ENCODE measurements around the gene CREBRF. TPM values are rescaled to one million over a fixed set of nuclear protein-coding genes. Genes with fewer than 3 reads are reported as not detected.

CREBRF gene
- total and polyA plus RNA-seq, 2 donors (not counting 3 experiments of a cell fraction or from before 2014, with no cell fraction given), result 2.7 to 8.8 TPM

DNA sequence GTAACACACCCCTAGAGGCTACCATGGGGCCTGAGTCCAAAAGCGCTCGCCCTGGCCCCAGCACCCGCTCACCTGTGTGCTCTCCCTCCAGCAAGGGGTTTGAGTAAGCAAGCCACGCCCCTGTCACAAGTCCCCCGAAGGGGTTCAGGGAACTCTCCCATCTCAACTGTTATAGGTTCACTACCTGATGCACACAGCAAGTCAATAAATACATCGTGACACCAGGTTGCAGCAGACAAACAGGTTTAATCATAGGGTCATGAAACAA, 8.4 kb upstream of the CREBRF start:
- H3K36me3 ChIP-seq (ENCODE audit: control insufficient read depth in 2 of 2, extremely low read depth in 1 of 2, insufficient read depth in 2 of 2, low read length in 2 of 2), result no peaks in the 10 kb centered on the region
- no peak overlapping the region for H3K4me2 ChIP-seq (ENCODE audit: insufficient read depth, low read length)
- H3K4me3 ChIP-seq (replicated peaks in 1 of 3; ENCODE audit: insufficient read depth in 1 of 3, low read depth in 1 of 3, low read length in 3 of 3), result no peak overlapping the region
- no peaks in the 10 kb centered on the region for H3K79me2 ChIP-seq (ENCODE audit: control insufficient read depth, insufficient read depth, low read length)
- POLR2A ChIA-PET, result no interaction called here
- DNase-seq (ENCODE audit: low read depth, low spot score) (no peak), FAIRE-seq (no peak)
- H3K9ac ChIP-seq (replicated peaks; ENCODE audit: extremely low read depth, insufficient read depth, low read length), result no peak overlapping the region
- TF ChIP-seq GATA2 (IDR thresholded peaks at IDR 0.05; ENCODE audit: insufficient read depth, insufficient read length, low read depth, low read length) (no peak), FOS (IDR thresholded peaks at IDR 0.05; ENCODE audit: borderline replicate concordance, insufficient read depth, low read length) (no peak), JUN (IDR thresholded peaks at IDR 0.05; ENCODE audit: borderline replicate concordance, insufficient read depth, insufficient read length, low read depth) (no peak), MYC (IDR thresholded peaks at IDR 0.05; ENCODE audit: low read depth, low read length) (no peak)
- TF ChIP-seq, protein P1, sequence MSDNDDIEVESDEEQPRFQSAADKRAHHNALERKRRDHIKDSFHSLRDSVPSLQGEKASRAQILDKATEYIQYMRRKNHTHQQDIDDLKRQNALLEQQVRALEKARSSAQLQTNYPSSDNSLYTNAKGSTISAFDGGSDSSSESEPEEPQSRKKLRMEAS (IDR thresholded peaks at IDR 0.05; ENCODE audit: insufficient read depth, insufficient read length), result no peak
- H3K4me1 ChIP-seq (ENCODE audit: control insufficient read depth, extremely low read depth, insufficient read depth, low read length), result peaks cover 10% of the 10 kb centered on the region
- CTCF ChIA-PET, result no interaction called here
- no peak overlapping the region for H2AFZ ChIP-seq (ENCODE audit: low read depth, low read length)
- no peaks in the 10 kb centered on the region for H3K9me1 ChIP-seq (replicated peaks; ENCODE audit: control insufficient read depth, extremely low read depth, insufficient read depth, low read length)
- no peaks in the 10 kb centered on the region for H4K20me1 ChIP-seq (replicated peaks; ENCODE audit: control insufficient read depth, extremely low read depth, insufficient read depth, low read length)
- intact Hi-C loops (cut with micrococcal nuclease) (no loop called here), dilution Hi-C loops (cut with MboI; ENCODE audit: extremely low pct_ligation_motif_present, low sequenced_read_pairs) (no loop called here)
- H3K27ac ChIP-seq (ENCODE audit: insufficient read depth, low read depth, low read length), result no peak overlapping the region
- H3K27me3 ChIP-seq (ENCODE audit: control insufficient read depth in 2 of 2, insufficient read depth in 2 of 2, low read length in 2 of 2), result no peaks in the 10 kb centered on the region
- no peaks in the 10 kb centered on the region for H3K9me3 ChIP-seq (replicated peaks; ENCODE audit: control insufficient read depth, insufficient read depth, low read length)
- no TSS peak for BruUV-seq (replicated peaks)

DNA sequence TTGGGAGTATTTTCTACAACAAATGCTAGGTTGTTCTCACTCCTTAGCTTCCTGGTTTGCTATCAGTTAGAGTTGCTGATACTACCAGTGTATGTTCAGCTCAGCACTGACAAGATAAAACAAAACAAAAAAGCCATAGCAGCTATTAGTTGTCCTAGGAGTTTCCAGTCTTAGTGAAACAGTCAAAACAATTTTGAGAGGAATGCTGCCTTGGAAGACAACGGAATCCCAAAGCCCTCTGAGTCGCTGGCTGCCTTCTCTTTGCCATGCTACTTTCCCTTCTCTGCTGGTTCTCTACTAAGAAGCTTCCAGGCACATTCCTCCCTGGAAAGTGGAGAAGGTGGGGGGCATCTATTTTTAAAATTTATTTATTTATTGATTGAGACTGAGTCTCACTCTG, 5.4 kb upstream of the CREBRF start:
- H3K9me3 ChIP-seq (replicated peaks; ENCODE audit: control insufficient read depth, insufficient read depth, low read length), result no peaks in the 10 kb centered on the region

More for the DNA sequence above, 5.4 kb upstream of the CREBRF start:
- no peak for DNase-seq (ENCODE audit: low read depth, low spot score)
- no peaks in the 10 kb centered on the region for H3K27me3 ChIP-seq (ENCODE audit: control insufficient read depth in 2 of 2, insufficient read depth in 2 of 2, low read length in 2 of 2)
- POLR2A ChIA-PET, result no interaction called here
- no peak overlapping the region for H3K4me3 ChIP-seq (replicated peaks in 1 of 3; ENCODE audit: insufficient read depth in 1 of 3, low read depth in 1 of 3, low read length in 3 of 3)
- H3K4me2 ChIP-seq (ENCODE audit: insufficient read depth, low read length), result no peak overlapping the region
- H3K79me2 ChIP-seq (ENCODE audit: control insufficient read depth, insufficient read depth, low read length), result no peaks in the 10 kb centered on the region
- no peak for FAIRE-seq
- dilution Hi-C loops (cut with MboI; ENCODE audit: extremely low pct_ligation_motif_present, low sequenced_read_pairs), result no loop called here
- no peaks in the 10 kb centered on the region for H3K9me1 ChIP-seq (replicated peaks; ENCODE audit: control insufficient read depth, extremely low read depth, insufficient read depth, low read length)
- BruUV-seq (replicated peaks), result no TSS peak
- no peaks in the 10 kb centered on the region for H4K20me1 ChIP-seq (replicated peaks; ENCODE audit: control insufficient read depth, extremely low read depth, insufficient read depth, low read length)
- H2AFZ ChIP-seq (ENCODE audit: low read depth, low read length), result no peak overlapping the region
- no peak overlapping the region for H3K9ac ChIP-seq (replicated peaks; ENCODE audit: extremely low read depth, insufficient read depth, low read length)
- CTCF ChIA-PET, result interaction anchor here (1.3 to 1.6 kb wide), 3 partner anchors 15 to 67 kb away, joined by 3 to 9 read pairs (median 3); partner anchors contain the start of gene ATP6V0E1
- H3K4me1 ChIP-seq (ENCODE audit: control insufficient read depth, extremely low read depth, insufficient read depth, low read length), result peaks cover 17% of the 10 kb centered on the region
- no peak overlapping the region for H3K27ac ChIP-seq (ENCODE audit: insufficient read depth, low read depth, low read length)
- intact Hi-C loops (cut with micrococcal nuclease), result no loop called here
- H3K36me3 ChIP-seq (ENCODE audit: control insufficient read depth in 2 of 2, extremely low read depth in 1 of 2, insufficient read depth in 2 of 2, low read length in 2 of 2), result no peaks in the 10 kb centered on the region
- TF ChIP-seq MYC (IDR thresholded peaks at IDR 0.05; ENCODE audit: low read depth, low read length) (no peak), GATA2 (IDR thresholded peaks at IDR 0.05; ENCODE audit: insufficient read depth, insufficient read length, low read depth, low read length) (no peak), POLR2AphosphoS5 (IDR thresholded peaks at IDR 0.05; ENCODE audit: insufficient read depth, low read depth, low read length) (no peak)
